Right renal pelvis (tissue), 4 donors: ENCODE results near the gene SFRP4. TPM values are rescaled to one million over a fixed set of nuclear protein-coding genes. Genes with fewer than 3 reads are reported as not detected.
"Not testable (repeated sequence)": the region's sequence is repeated elsewhere in the genome, so short reads cannot be mapped to it uniquely, and the experiment has no call there.

Source experiments
- DNase-seq, 4 donors: peaks; one replicate each; pipeline ENCODE4 v3.0.0-alpha.2; 2013; ENCODE audit warnings: low read depth in 4 of 4, low spot score in 3 of 4, missing footprints in 1 of 4
- polyA plus RNA-seq, 4 donors: library from polyadenylated mRNA; unstranded; fragments of 120-200 nt; gene quantifications; one replicate each; pipeline ENCODE4 v1.2.1, GENCODE V29; 2013; ENCODE audit not compliant: insufficient read length in 4 of 4

SFRP4 gene
- polyA plus RNA-seq: 1 to 10 TPM; 1.9 to 4.2 (median 2.4) TPM

DNA sequence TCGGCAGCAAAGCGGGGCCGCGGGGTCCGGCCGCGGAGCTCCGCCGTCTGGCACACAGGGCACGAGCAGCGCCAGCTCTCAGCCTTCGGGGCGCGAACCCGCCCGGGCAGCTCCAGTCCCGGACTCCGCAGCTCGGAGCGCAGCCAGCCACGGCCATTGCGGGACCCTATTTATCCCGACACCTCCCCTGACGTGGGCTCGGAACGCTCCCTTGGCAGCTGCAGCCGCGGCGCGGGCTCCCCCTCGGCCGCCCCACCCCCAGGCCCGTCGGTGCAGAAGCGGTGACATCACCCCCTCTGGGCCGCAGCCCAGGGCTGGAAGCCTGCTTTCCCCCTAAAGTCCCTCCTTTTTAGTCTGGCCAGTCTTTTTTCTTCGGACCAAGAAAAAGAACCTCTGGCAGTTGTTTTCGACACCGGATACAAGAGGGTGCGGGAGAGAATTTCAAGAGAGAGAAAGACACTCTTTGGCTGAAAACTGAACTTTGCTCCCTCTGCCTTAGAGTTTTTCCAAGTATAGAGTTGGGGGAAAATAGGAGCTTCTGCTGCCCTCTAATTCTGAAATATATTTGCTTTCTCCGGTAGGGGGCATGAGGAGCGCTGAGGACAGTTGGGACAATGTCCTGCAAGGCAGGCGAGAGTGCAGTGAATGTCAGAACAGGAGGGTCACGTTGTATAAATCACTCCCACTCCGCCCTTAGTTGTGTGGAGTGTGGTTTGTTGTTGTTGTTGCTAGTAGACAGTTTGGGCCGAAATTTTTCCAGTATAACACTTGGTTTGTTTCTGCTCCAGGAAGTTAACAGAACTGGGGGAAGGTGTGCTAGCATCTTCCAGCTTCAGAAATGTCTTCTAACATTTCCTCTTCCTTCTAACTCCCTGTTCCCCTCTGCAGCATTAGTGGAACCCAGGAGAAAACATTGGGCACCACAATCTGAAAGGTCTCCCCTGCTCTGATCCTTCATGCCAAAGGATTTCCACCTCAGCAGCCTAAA, at the start of gene SFRP4:
Gene SFRP4, minus strand, starts transcription at position 145 of the 988 bp plus-strand sequence. CDS start 280 bp downstream, outside the sequence.
- peak in 2 of 4 donors; percentile 26 to 70 for DNase-seq

DNA sequence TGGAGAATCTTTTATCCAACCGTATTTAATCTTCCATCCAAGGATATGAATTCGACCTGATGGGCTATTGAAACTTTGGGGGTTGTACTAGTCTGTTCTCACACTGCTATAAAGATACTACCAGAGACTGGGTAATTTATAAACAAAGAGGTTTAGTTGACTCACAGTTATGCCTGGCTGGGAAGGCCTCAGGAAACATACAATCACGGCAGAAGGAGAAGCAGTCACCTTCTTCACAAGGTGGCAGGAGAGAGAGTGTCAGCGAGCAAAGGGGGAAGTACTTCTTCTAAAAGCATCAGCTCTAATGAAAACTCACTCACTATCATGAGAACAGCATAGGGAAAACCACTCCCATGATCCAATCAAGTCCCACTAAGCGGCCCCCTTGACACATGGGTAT, 47.6 kb upstream of the SFRP4 start:
- DNase-seq: no peak

DNA sequence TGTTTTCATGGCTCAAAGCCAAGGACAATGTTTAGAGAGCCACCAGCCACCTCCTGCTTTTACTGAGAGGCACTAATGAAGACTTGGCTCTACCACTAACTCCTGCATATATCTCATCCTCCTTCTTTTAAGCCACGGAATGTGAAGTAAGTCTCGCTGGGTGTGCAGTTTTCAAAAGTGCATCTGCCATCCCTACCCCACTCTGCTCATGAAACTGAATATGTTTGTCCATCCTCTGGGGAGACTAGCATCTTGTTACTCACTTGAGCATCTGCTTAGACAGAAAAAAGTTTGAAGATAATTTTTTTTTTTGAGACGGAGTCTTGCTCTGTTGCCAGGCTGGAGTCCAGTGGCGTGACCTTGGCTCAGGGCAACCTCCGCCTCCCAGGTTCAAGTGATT, 44.6 kb upstream of the SFRP4 start:
- no peak for DNase-seq

DNA sequence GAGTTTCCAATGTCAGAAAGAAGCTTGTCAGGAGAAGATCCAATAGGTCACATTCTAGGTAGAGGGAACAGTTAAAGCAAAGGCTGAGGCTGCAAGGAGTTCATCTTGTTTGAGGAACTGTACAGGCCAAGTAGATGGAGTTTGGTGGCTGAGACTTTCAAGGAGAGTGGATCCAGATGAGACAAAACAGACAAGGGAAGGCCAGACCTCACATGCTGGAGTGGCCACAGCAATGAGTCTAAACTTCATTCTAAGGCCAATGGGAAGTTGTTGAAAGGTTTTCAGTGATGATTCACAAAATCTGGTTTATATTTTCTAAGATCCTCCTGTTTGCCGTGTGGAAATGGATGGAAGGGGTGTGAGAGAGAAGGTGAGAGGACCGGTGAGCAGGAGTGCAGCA, 43.9 kb upstream of the SFRP4 start:
- no peak for DNase-seq

DNA sequence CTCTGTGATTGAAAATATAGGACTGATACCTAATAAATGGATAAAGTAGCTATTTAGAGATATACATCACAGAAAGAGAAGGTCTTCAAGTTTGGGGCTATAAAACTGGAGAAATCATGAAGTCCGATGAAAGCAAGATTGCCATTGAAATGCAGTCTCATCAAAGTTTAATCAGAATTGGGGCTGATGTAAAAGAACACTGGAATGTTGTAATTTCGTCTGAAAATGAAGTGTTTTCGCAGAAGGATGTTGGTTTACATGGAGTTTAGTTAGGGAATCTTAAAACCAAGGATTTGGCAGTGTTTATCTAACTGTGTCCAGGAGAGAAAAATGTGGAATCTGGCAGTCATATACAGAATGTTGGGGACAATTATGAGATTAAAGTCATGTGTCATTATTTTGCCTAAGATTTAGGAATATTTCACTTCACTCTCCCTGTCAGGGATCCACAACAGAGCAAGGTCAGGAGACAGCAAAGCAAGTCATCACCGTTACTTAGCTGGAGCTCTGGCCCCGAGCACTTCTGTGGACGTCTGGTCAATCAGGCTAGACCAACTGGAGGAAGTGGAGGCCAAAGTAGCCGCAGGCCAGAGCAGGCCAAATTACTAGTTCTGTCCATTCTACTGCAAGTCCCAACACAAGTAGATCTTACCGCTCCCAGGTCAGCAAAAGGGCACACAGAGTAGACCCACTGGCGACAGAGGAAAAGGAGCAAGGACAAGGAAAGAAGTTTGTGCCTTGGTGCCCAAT, 40.8 kb upstream of the SFRP4 start:
- no peak for DNase-seq

DNA sequence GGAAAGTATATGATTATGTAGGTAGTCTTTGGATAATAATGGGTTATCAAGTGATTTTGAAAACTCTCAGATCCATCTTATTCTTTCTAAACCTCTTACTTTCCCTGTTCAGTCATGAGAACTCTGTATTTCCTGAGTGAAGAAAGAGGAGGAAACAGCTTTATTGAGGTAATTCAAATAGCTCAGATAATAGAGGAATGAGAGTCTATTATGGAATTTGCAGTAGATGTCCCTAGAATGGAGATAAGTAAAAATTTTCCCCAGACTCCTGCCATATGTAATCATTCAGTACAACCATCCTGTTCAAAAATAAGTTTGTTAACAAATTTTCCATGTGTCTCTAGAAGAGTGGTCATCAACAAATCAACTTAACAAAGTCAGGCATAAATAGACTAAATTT, 40.2 kb upstream of the SFRP4 start:
- no peak for DNase-seq

DNA sequence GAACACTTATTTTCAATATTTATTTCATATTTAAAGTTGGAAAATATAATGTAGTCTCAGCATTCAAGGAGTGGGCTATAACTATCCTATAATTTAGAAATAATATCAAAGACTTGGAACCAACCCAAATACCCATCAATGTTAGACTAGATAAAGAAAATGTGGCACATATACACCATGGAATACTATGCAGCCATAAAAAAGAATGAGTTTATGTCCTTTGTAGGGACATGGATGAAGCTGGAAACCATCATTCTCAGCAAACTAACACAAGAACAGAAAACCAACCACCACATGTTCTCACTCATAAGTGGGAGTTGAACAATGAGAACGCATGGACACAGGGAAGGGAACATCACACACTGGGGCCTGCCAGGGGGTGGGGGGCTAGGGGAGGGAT, 37.6 kb upstream of the SFRP4 start:
- DNase-seq: not testable (repeated sequence)

DNA sequence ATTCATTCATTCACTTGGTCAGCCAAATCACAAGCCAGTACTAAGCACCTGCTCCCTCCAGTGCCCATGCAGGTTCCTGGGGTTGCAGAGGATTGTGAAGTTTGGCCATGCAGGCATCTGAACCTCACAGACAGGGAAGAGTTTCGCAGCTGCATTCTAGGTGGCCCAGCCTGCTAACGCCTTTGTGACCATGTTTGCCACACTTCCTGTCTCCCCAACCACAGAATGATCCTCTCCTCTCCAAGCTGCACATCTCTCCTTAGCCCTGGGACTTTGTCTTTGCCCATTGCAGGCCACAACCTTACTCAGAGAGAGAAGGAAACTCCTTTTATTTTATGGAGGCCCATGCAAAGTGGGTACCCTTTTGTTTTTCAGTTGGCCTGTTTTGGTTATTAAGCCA, 35.6 kb upstream of the SFRP4 start:
- DNase-seq: no peak

DNA sequence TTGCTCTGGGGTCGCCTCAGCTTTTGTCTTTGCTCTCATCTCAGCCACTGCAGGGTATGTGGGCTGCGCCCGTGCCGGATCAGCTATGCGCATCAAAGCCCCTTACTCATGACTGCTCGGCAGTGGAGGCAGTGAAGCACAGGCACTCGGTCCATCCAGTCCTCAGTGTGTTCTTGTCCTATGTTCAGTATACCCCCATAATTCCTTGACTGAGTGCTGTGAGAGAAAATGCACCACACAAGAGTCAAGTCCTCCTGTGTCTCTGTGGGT, 31.3 kb upstream of the SFRP4 start:
- no peak for DNase-seq

DNA sequence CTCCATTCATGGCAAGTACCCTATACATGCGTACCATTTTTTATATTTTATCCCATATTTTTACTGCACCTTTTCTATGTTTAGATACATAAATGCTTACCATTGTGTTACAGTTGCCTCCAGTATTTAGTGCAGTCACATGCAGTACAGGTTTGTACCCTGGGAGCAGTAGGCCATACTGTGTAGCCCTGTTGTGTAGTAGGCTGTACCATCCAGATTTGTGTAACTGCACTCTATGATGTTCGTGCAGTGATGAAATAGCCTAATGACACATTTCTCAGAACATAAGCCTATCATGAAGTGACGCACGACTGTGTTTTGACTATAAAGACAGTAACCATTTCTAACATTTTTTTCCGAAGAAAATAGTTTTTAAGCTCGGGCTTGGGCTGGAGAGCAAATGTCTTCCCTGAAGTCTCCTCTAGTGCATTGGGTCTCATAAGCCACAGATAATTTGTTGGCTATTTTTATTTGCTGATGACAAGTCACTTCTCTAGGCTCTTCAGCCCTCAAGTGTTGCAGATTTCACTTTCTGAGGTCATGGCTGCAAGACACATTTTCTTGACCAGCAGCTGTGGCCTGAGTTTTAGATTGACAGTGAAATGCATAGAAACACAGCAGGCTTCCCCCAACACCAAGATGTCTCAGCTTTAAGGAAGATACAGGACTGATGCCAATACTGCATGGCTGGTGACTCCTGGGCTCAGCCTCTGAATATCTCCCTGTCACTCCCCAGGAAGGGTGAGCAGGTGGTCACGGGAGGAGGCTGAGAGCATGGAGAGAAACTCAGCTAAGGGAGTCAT, 30.7 kb upstream of the SFRP4 start:
- DNase-seq: no peak

DNA sequence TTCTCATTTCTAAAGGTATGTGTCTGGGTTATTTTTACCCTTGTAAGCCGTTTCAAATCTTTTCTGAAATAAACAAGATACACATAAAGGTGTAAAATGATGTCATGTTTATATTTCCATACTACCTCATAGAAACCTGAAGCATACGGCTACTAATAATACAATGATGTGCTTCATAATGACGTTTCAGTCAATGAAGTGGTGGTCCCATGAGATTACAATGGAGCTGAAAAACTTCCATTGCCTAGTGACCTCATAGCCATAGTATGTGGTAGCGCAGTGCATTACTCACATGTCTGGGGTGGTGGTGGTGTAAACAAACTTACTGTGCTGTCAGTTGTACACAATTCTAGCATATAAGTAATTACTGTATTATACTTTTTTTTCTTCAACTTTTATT, 28.7 kb upstream of the SFRP4 start:
- DNase-seq: no peak

DNA sequence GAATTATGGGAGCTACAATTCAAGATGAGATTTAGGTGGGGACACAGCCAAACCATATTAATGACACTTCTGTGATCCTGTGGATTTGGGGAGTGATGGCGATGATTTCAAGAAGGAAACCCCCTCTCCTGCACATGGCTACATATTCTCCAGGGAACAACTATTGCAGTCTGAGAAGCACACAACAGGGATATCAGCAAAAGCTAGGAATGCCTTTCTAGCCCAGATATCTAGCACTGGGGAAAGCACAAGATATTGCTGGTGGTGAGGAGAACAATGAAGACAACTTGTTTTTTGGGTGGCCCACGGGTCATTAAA, 28.1 kb upstream of the SFRP4 start:
- DNase-seq: no peak

DNA sequence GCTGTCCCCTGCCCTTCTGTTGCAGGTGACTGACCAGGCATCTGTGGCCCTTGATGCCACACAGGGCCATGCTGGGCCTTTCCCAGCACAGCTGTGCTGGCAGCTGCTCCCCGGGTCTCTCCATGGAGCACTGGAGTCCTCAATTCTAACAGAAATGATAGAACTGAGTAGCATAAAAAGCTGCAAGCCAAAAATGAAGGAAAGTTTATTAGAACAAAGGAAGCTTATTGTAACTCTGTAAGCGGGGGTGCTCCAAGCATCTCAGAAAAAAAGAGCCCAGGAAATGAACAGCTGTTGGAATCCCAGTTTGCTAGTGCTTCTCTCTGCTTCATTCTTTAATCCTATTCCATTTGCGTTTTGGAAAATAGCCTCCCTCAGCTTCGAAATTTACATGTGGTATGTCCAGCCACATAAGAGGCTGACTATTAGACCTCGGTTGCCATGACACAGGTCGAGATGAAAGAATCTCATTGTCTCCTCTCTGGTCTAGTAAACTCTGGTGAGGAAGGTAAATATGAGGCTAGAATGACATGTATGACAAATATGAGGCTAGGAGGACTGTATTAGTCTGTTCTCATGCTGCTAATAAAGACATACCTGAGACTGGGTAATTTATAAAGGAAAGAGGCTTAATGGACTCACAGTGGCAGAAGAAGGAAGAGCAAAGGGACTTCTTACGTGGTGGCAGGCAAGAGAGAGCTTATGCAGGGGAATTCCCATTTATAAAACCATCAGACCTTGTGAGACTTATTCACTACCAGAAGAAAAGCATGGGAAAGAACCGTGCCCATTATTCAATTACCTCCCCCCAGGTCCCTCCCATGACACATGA, 27.5 kb upstream of the SFRP4 start:
- DNase-seq: no peak

DNA sequence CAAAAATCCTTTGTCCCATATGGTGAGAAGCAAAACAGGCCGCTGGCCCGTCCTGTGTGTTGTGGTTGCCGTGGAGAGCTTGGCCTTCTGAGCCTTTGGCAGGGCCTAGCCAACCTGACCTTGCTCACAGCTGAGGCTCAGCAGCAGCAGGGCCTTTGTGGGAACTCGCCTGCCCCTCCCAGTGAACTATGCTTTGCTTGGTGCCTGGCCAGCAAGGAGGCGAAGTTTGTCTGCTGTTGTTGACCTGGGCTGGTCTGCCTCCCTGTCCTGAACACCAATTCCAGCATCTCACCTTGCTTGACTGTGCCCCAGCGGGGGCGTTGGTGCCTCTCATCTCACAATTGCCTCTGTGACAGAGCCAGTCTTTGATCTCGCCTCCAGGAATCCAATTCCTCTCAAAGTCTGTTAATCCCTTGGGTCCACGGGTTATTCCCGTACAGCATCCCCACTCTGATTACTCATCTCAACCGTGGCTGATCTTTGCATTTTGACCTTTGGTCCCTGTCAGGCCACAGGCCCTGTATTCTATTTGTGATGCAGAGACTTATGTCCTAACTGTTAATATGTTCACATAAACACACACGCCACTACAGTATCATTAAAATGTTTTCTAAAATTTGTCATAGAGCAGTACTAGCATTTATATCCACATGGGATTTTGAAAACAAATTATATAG, 26.5 kb upstream of the SFRP4 start:
- DNase-seq: peak in 1 of 4 donors; percentile 15

DNA sequence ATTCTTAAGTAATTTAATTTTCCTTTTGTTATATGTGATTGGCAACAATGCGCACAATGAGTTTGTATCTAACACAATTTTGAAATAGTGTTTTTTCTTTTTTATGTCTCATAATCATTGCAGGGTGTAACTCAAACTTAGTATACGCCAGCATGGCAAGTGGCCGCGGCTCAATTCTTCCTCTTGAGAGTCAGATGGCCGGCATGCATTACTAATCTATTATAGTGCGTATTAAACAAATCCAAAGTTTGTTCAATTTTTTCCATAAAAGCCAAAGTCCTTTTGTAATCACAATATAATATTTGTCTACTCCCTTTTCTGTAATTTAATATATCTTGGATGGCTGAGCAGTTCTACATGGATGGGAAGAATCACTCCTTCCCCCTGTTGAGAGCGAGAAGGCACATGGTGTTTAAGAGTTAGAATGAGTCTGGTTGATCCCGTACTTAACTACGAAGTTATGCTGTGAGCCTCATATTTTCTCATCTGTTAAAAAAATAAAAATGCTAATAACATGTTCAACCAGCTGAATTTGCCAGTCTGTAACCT, 16.5 kb upstream of the SFRP4 start:
- DNase-seq: no peak

DNA sequence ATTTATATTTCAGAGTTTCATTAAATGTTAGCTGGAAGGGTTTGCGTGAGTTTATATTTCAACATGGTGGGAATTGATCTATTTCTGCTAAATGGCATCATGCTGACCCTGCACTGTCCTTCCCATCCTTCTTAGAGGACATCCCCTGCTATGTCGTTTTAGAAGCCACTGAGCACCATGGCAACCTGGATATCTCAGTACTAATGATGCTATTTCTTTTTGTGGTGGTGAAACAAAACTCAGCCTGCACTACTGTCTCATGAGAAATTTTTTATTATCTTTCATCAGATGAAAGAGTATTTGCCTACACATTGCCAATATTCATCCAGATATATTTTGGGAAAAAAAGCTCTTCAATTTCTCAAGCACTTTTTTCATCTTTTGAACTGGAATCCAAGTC, 15.9 kb upstream of the SFRP4 start:
- no peak for DNase-seq

DNA sequence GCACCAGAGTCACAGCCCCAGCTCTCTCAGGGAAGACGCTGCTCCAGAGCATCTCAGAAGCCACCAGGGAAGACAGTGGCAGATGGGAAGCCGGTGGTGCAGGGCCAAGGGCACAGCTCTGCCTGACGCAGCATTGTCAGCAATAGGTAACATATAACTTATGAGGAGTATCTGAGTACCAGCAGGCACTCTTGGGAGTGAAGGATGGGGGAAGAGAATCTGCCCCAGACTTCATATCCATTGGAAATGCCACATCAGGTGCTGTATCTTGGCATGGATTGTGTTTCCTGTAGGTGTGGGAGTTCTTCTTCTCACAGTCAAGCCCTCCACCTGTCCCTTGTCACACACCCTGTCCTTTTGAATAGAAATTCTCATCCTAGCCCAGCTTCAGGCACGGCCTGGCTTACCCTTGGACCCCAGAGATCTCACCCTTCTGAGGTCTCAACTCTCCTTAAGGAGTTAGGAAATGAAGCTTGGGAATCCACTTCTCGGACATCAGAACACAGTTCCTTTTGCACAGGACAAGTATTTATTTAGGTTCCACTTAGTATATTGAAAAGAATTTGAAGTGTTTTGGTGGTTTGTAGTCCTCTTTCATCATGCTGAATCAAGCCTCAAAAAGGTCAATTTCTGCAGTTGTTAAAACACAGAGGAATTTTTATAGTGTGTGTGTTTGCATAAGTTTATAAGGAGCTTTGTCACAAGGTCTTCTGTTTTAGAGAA, 13.8 kb upstream of the SFRP4 start:
- DNase-seq: no peak

DNA sequence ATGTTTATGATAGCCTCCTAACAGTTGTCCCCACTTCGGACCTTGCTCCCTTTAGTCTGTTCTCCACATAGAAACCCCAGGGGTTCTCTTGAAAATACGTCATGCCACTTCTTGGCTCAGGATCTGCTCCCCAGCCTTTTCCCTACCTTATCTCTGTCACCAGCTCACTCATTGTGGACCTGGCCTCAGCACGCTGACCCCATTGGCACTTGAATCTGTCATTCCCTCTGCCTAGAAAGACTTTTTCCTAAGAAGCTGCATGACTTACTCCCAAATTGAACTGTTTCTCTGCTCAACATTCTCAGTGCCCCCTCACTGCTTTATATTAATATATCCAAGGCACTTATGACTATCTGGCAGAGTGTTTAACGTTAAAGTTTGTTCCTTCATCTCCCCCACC, 12.3 kb upstream of the SFRP4 start:
- DNase-seq: no peak
